ENCODE measurements around the gene VSIR.

DNA sequence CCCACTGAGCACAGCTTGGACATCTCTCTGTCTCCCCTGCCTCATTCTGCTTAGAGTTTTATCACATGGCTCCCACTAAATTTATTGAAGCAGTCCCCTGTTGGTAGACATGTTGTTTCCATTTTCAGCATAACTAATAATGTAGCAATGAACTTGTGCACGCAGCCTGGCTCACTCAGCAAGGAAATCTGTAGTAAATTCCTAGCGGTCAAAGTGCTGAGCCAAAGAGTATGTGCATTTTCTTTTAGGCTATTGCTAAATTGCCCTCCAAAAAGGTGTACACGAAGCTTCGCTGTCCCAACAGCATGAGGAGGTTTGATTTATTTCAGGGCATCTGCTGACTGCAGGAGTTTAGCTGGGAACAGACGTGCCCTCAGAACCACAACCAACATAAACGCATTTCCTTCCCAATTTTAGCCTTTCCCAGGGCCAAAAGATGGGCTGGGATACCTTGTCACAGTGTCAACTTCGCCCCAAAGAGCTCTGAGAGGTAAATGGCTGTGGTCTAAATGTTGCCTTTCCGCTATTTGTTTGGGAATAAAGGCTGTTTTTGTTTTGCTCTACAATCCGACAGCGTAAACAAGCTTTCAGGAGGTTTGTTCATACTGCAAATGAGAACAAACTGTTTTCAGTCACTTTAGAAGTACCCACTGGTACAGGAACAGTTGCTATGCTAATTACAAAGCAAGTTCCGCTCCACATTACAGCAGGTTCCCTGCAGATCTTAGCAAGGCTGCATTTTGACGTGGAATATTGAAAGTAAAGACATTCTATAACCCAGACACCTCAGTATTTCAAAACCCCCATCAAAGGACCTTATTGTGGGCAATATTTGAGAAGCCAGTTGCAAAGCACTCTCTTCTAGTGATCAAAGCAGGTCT is 16.8 kb downstream of the VSIR start:
- TF ChIP-seq CTCF (IDR thresholded peaks at IDR 0.05) (no peak), POLR2A (IDR thresholded peaks at IDR 0.05) (no peak)
